Glomerular endothelial cell (primary cell): ENCODE measurements around the gene NPAT. TPM values are rescaled to one million over a fixed set of nuclear protein-coding genes. Genes with fewer than 3 reads are reported as not detected.

Source experiments
- total RNA-seq: library from RNA; depleted of rRNA; stranded (reverse); fragments of >200 nt; gene quantifications from 2 replicates; pipeline ENCODE4 v1.2.3, GENCODE V29; 2015

The NPAT gene
- total RNA-seq, 1 donor from 2014 or later: 15.8 TPM

Other genes with a start within 250 kb of the NPAT start
- gene CUL5, start 213.7 kb downstream of the NPAT start, total RNA-seq: 25.8 and 27.1 TPM in 2 replicates
- 98.5 and 210 TPM in 2 replicates for gene ACAT1, start 101.1 kb downstream of the NPAT start, total RNA-seq
- gene ATM, start 429 bp upstream of the NPAT start, total RNA-seq: 29.5 and 64.0 TPM in 2 replicates
- gene C11orf65, start 244.9 kb upstream of the NPAT start, total RNA-seq: not detected in 2 replicates